HCT116 (cell line): ENCODE results near the gene COL2A1. TPM values are rescaled to one million over a fixed set of nuclear protein-coding genes. Genes with fewer than 3 reads are reported as not detected.

Experiments
- ATAC-seq: fragments of 200-7000 bp; cut with Tn5 transposase; 2 replicates; pipeline ENCODE4 v1.9.1; 2020; ENCODE audit warnings: mild to moderate bottlenecking, moderate library complexity
- BruUV-seq: library from RNA; stranded (reverse); fragments of 400-500 nt; replicated peaks from 2 replicates; lab custom pipeline; 2021; lab: Mats Ljungman, UMichigan
- CTCF ChIA-PET: fragments of 300-600 bp; sonication (Branson Sonifier 250); formaldehyde crosslinking; loops from one replicate; lab custom pipeline; 2021; ENCODE audit warnings: antibody characterized with exemption; lab: Charles Lee
- POLR2A ChIA-PET: fragments of 300-600, 350-600 bp; sonication (Branson Sonifier 250); formaldehyde crosslinking; loops from one replicate; lab custom pipeline; 2021; ENCODE audit warnings: antibody characterized with exemption; lab: Charles Lee
- RAD21 ChIA-PET, 2 experiments: fragments of 300-600 bp; sonication (Branson Sonifier 250); formaldehyde crosslinking; loops; one replicate each; lab custom pipeline; 2023; ENCODE audit warnings: low total read pairs in 2 of 2; ENCODE audit not compliant: uncharacterized antibody in 2 of 2, unreplicated experiment in 2 of 2, low non-redundant PET in 1 of 2; lab: Charles Lee
- DNase-seq: peaks from one replicate; pipeline ENCODE4 v3.0.0-alpha.2; 2010; ENCODE audit warnings: low read depth, low spot score
- H2AFZ ChIP-seq: fragments of 200-600 bp; shearing (Covaris generic), sonication (generic); 2 replicates; pipeline ENCODE4 v1.6.1; 2017; ENCODE audit warnings: low read depth, mixed run types, mixed read lengths, antibody characterized with exemption, low read length; ENCODE audit not compliant: poor library complexity, severe bottlenecking
- H3K27ac ChIP-seq: 2 replicates; pipeline ENCODE4 v1.5.1; 2012; ENCODE audit warnings: low read depth, low read length
- H3K27me3 ChIP-seq: fragments of 200-600 bp; sonication (generic); 2 replicates; pipeline ENCODE4 v1.6.1; 2016; ENCODE audit warnings: mixed run types, low read length, mixed read lengths; ENCODE audit not compliant: insufficient read depth
- H3K36me3 ChIP-seq, 2 experiments: fragments of 200-500 bp in 1 of 2; fragments of 200-600 bp in 1 of 2; sonication (Bioruptor generic) in 1 of 2; sonication (generic) in 1 of 2; 2 replicates each; pipeline versions ENCODE4 v1.5.1 to v1.6.1; 2014 to 2016; ENCODE audit warnings: low read length in 2 of 2, inconsistent platforms in 1 of 2, mixed read lengths in 1 of 2, mixed run types in 1 of 2; ENCODE audit not compliant: insufficient read depth in 2 of 2, control insufficient read depth in 1 of 2
- H3K4me1 ChIP-seq, 2 experiments: fragments of 200-600 bp in 1 of 2; sonication (generic) in 1 of 2; 2 replicates each; pipeline versions ENCODE4 v1.5.1 to v1.6.1; 2012 to 2017; ENCODE audit warnings: low read length in 2 of 2, inconsistent platforms in 1 of 2, mild to moderate bottlenecking in 1 of 2, mixed read lengths in 1 of 2, mixed run types in 1 of 2, moderate library complexity in 1 of 2; ENCODE audit not compliant: insufficient read depth in 2 of 2, control insufficient read depth in 1 of 2
- H3K4me2 ChIP-seq: fragments of 200-600 bp; sonication (generic); 2 replicates; pipeline ENCODE4 v1.6.1; 2017; ENCODE audit warnings: mixed run types, low read length, mixed read lengths
- H3K4me3 ChIP-seq, 2 experiments: fragments of 200-600 bp in 1 of 2; sonication (generic) in 1 of 2; replicated peaks in 1 of 2; 2 replicates each; pipeline ENCODE4 v1.5.1; 2011 to 2016; ENCODE audit warnings: low read length in 2 of 2, control low read depth in 1 of 2, low read depth in 1 of 2, mild to moderate bottlenecking in 1 of 2, mixed read lengths in 1 of 2, mixed run types in 1 of 2
- H3K79me2 ChIP-seq: fragments of 200-600 bp; sonication (generic); 2 replicates; pipeline ENCODE4 v1.6.1; 2017; ENCODE audit warnings: mild to moderate bottlenecking, mixed run types, low read length, moderate library complexity, mixed read lengths; ENCODE audit not compliant: insufficient read depth
- H3K9ac ChIP-seq: fragments of 200-600 bp; sonication (generic); 2 replicates; pipeline ENCODE4 v1.6.1; 2016; ENCODE audit warnings: low read length, mixed read lengths
- H3K9me2 ChIP-seq: fragments of 200-600 bp; sonication (generic), shearing (Covaris generic); 2 replicates; pipeline ENCODE4 v1.6.1; 2017; ENCODE audit warnings: mixed run types, mild to moderate bottlenecking, moderate library complexity; ENCODE audit not compliant: insufficient read depth
- H3K9me3 ChIP-seq, 2 experiments: fragments of 200-500 bp in 1 of 2; fragments of 200-600 bp in 1 of 2; sonication (Bioruptor generic) in 1 of 2; sonication (generic) in 1 of 2; 2 replicates each; pipeline ENCODE4 v1.6.1; 2014 to 2017; ENCODE audit warnings: low read length in 2 of 2, mixed read lengths in 2 of 2, inconsistent platforms in 1 of 2, low read depth in 1 of 2, mild to moderate bottlenecking in 1 of 2, mixed run types in 1 of 2, moderate library complexity in 1 of 2; ENCODE audit not compliant: control insufficient read depth in 1 of 2, insufficient read depth in 1 of 2
- H4K20me1 ChIP-seq: fragments of 200-600 bp; sonication (generic), shearing (Covaris generic); 2 replicates; pipeline ENCODE4 v1.6.1; 2017; ENCODE audit warnings: mixed run types, mild to moderate bottlenecking, moderate library complexity; ENCODE audit not compliant: insufficient read depth
- ATF3 ChIP-seq: IDR thresholded peaks from 2 replicates; pipeline ENCODE4 v1.6.1; 2012
- CEBPB ChIP-seq: IDR thresholded peaks from 2 replicates; pipeline ENCODE4 v1.6.1; 2012; ENCODE audit warnings: low read depth
- EGR1 ChIP-seq: IDR thresholded peaks from 2 replicates; pipeline ENCODE4 v1.6.1; 2012; ENCODE audit warnings: low read depth
- EZH2 ChIP-seq: fragments of 200-600 bp; sonication (generic); IDR thresholded peaks from 2 replicates; pipeline ENCODE4 v1.6.1; 2017; ENCODE audit warnings: antibody characterized with exemption, mixed run types
- EZH2phosphoT487 ChIP-seq: fragments of 200-600 bp; IDR thresholded peaks from 2 replicates; pipeline ENCODE4 v1.6.1; 2018; ENCODE audit warnings: antibody characterized with exemption, borderline replicate concordance
- FOSL1 ChIP-seq: IDR thresholded peaks from 2 replicates; pipeline ENCODE4 v1.6.1; 2012; ENCODE audit warnings: low read depth
- POLR2A ChIP-seq: IDR thresholded peaks from 2 replicates; pipeline ENCODE4 v1.7.0; 2011; ENCODE audit warnings: borderline replicate concordance; ENCODE audit not compliant: insufficient read depth, insufficient read length; ENCODE audit errors: extremely low read depth
- POLR2AphosphoS5 ChIP-seq: IDR thresholded peaks from 2 replicates; pipeline ENCODE4 v1.6.1; 2011; ENCODE audit warnings: mild to moderate bottlenecking, low read depth, low read length, moderate library complexity
- REST ChIP-seq: IDR thresholded peaks from 2 replicates; pipeline ENCODE4 v1.6.1; 2012; ENCODE audit warnings: low read depth
- SIN3A ChIP-seq: IDR thresholded peaks from 2 replicates; pipeline ENCODE4 v1.6.1; 2012; ENCODE audit warnings: low read depth
- SP1 ChIP-seq: IDR thresholded peaks from 2 replicates; pipeline ENCODE4 v1.6.1; 2012; ENCODE audit warnings: low read depth
- SRF ChIP-seq: IDR thresholded peaks from 2 replicates; pipeline ENCODE4 v1.6.1; 2012; ENCODE audit warnings: low read depth
- YY1 ChIP-seq: IDR thresholded peaks from 2 replicates; pipeline ENCODE4 v1.6.1; 2011; ENCODE audit warnings: low read length, low read depth, moderate library complexity, mild to moderate bottlenecking; ENCODE audit not compliant: insufficient replicate concordance; ENCODE audit errors: extremely low read depth
- ZFX ChIP-seq: fragments of 450-650 bp; IDR thresholded peaks from 2 replicates; pipeline ENCODE4 v1.6.1; 2017
- ZNF274 ChIP-seq: fragments of 200-500 bp; sonication (Bioruptor generic); IDR thresholded peaks from 2 replicates; pipeline ENCODE4 v1.6.1; 2014; ENCODE audit warnings: mild to moderate bottlenecking, low read depth, low read length, inconsistent platforms
- intact Hi-C: fragments of 100-400 bp; cut with micrococcal nuclease; formaldehyde crosslinking; loops from 2 replicates; pipeline ENCODE4 v1.10.0; 2022
- total RNA-seq: library from RNA; stranded (reverse); gene quantifications from one replicate; pipeline ENCODE4 v1.2.1, GENCODE V29; 2021; ENCODE audit not compliant: unreplicated experiment

COL2A1 gene
- total RNA-seq, 1 experiment from 2014 or later, result 0.22 TPM

- DNase-seq, result no peak
- Histone ChIP-seq H3K9ac (no peak overlapping the region), H3K79me2 (no peaks in the 10 kb centered on the region), H3K4me1 (peaks cover 9 to 21% of the 10 kb centered on the region in 2 experiments), H3K4me2 (no peak overlapping the region), H4K20me1 (no peaks in the 10 kb centered on the region), H3K36me3 (no peaks in the 10 kb centered on the region), H3K9me2 (no peaks in the 10 kb centered on the region), H3K27me3 (peaks cover 6% of the 10 kb centered on the region; the same call in 1 of the 2 replicates), H2AFZ (no peak overlapping the region), H3K9me3 (no peaks in the 10 kb centered on the region), H3K27ac (no peak overlapping the region), H3K4me3 (no peak overlapping the region)
- CTCF ChIA-PET, result no interaction called here
- ATAC-seq, result no peak
- POLR2A ChIA-PET, result no interaction called here
- TF ChIP-seq SP1, result no peak
- no peak for TF ChIP-seq POLR2AphosphoS5
- TF ChIP-seq REST, result no peak
- TF ChIP-seq SRF, result no peak
- TF ChIP-seq ATF3, result no peak
- TF ChIP-seq POLR2A, result no peak
- TF ChIP-seq ZNF274, result no peak
- no peak for TF ChIP-seq FOSL1
- TF ChIP-seq YY1, result no peak
- TF ChIP-seq ZFX, result no peak
- no peak for TF ChIP-seq EZH2phosphoT487
- no peak for TF ChIP-seq EZH2
- no peak for TF ChIP-seq CEBPB
- no peak for TF ChIP-seq EGR1
- no peak for TF ChIP-seq SIN3A
- intact Hi-C loops, result no loop called here
- no TSS peak for BruUV-seq
- RAD21 ChIA-PET, result no interaction called here
Observed at GRCh38 chr12:48003226-48004052, 837 bp downstream of the COL2A1 start.
